ENCODE data around the gene CNOT9. TPM values are rescaled to one million over a fixed set of nuclear protein-coding genes. Genes with fewer than 3 reads are reported as not detected.

Gene CNOT9
- total and polyA plus RNA-seq, 10 of the 15 experiments (the other 5 are each of a cell fraction or from before 2014, with no cell fraction given) = 51.0 to 172 (median 98.2) TPM

DNA sequence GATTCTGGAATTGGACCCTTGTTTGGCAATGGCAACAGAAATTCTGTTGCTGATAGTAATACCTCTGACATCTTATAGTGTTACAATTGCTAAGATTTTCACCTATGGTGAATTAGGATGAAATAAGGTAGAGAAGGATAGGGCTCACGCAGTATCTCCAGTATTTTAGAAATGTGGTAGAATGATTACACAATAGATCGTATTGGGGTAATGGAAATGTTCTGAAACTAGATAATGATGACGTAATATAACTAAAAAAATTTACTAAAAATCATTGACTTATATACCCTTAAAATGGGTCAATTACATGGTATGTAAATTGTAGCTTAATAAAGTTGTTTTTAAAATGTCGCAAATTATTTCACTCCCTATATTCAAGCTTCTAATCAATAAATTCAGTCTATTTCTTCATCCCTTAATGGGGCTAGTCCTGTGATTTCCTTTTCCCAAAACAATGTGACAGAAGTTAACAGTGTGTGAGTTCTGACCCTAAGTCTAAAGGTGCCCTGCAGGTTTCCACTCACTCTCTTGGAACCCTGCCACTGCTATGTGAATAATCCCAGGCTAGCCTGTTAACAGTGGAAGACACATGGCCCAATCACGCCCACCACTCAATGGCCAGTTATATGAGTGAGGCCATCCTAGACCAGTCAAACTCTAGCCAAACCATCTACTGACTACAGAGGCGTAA, 31.7 kb upstream of the CNOT9 start (continued):
- TF ChIP-seq CREB1 (IDR thresholded peaks at IDR 0.05; ENCODE audit: low read depth) = no peak
- no peak for TF ChIP-seq BCL11A (IDR thresholded peaks at IDR 0.05; ENCODE audit: low read depth, low read length)
- TF ChIP-seq SIX5 (IDR thresholded peaks at IDR 0.05; ENCODE audit: low read depth, low read length, severe bottlenecking) = no peak
- TF ChIP-seq EGR1 (IDR thresholded peaks at IDR 0.05; ENCODE audit: borderline replicate concordance in 1 of 2, low read depth in 2 of 2, low read length in 2 of 2) = no peak
- TF ChIP-seq, protein P1, sequence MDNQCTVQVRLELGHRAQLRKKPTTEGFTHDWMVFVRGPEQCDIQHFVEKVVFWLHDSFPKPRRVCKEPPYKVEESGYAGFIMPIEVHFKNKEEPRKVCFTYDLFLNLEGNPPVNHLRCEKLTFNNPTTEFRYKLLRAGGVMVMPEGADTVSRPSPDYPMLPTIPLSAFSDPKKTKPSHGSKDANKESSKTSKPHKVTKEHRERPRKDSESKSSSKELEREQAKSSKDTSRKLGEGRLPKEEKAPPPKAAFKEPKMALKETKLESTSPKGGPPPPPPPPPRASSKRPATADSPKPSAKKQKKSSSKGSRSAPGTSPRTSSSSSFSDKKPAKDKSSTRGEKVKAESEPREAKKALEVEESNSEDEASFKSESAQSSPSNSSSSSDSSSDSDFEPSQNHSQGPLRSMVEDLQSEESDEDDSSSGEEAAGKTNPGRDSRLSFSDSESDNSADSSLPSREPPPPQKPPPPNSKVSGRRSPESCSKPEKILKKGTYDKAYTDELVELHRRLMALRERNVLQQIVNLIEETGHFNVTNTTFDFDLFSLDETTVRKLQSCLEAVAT (IDR thresholded peaks at IDR 0.05) = no peak

DNA sequence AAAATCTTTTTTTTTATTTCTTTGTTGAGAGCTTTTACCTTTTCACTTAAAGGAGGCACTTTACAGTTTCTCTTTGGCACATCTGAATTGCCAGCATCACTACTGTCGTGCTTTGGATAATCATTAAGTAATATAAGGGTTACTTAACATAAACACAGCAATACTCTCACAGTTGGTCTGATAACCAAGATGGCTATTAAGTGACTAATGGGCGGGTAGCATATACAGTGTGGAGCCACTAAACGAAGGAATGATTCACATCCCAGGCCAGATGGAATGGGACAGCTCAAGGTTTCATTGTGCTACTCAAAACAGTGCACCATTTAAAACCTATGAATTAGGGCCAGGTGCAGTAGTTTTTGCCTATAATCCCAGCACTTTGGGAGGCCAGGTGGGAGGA, 28.6 kb upstream of the CNOT9 start:
- ATAC-seq (no peak), FAIRE-seq (no peak), DNase-seq (ENCODE audit: low read depth, low spot score) (no peak)
- Histone ChIP-seq H3K4me3 (no peak overlapping the region), H3K79me2 (ENCODE audit: control insufficient read depth, insufficient read depth, low read length) (no peaks in the 10 kb centered on the region), H3K27me3 (replicated peaks in 1 of 2; ENCODE audit: control insufficient read depth in 2 of 2, insufficient read depth in 2 of 2, low read length in 1 of 2) (no peaks in the 10 kb centered on the region), H3K4me1 (ENCODE audit: control insufficient read depth, insufficient read depth, low read length) (no peaks in the 10 kb centered on the region), H2AFZ (ENCODE audit: control insufficient read depth, low read depth, low read length) (no peak overlapping the region), H3K9ac (ENCODE audit: control insufficient read depth, insufficient read depth, low read length) (no peak overlapping the region), H3K9me3 (replicated peaks; ENCODE audit: control insufficient read depth, insufficient read depth, low read length) (no peaks in the 10 kb centered on the region), H3K4me2 (ENCODE audit: control insufficient read depth, insufficient read depth) (no peak overlapping the region), H3K36me3 (ENCODE audit: control insufficient read depth in 2 of 2, insufficient read depth in 2 of 2, low read length in 1 of 2) (peaks cover 5 to 38% of the 10 kb centered on the region in 2 experiments), H3K27ac (ENCODE audit: control insufficient read depth, insufficient read depth) (no peak overlapping the region), H4K20me1 (ENCODE audit: control insufficient read depth, insufficient read depth) (no peaks in the 10 kb centered on the region)
- ChIA-PET CTCF (no interaction called here), POLR2A (no interaction called here), RAD21 (ENCODE audit: unreplicated experiment) (no interaction called here), SMC1A (ENCODE audit: uncharacterized antibody, unreplicated experiment) (interaction anchor here (1.0 to 1.1 kb wide), 2 partner anchors 24 to 68 kb away, joined by 3 to 4 read pairs; no protein-coding TSS in a partner anchor)
- in situ Hi-C loops (cut with MboI) (no loop called here), intact Hi-C loops (cut with micrococcal nuclease; ENCODE audit: unreplicated experiment) (no loop called here)
- WGBS (ENCODE audit: insufficient coverage, insufficient replicate concordance, low lambda C conversion rate, missing lambda C conversion rate) = 95% methylated on average over 3 of the region's 3 CpGs
- no TSS peak for BruUV-seq (replicated peaks)
- no peak for TF ChIP-seq NR2C1 (IDR thresholded peaks at IDR 0.05)
- no peak for TF ChIP-seq POLR2A (IDR thresholded peaks at IDR 0.05; ENCODE audit: low read depth, low read length)
- no peak for TF ChIP-seq MXI1 (IDR thresholded peaks at IDR 0.05; ENCODE audit: low read depth, low read length)
- no peak for TF ChIP-seq CHD1 (IDR thresholded peaks at IDR 0.05; ENCODE audit: low read depth, low read length)
- TF ChIP-seq RFX5 (IDR thresholded peaks at IDR 0.05; ENCODE audit: low read depth, low read length) = no peak
- no peak for TF ChIP-seq STAT3 (IDR thresholded peaks at IDR 0.05; ENCODE audit: low read depth, low read length)
- no peak for TF ChIP-seq YBX1 (IDR thresholded peaks at IDR 0.05)
- TF ChIP-seq, protein P2, sequence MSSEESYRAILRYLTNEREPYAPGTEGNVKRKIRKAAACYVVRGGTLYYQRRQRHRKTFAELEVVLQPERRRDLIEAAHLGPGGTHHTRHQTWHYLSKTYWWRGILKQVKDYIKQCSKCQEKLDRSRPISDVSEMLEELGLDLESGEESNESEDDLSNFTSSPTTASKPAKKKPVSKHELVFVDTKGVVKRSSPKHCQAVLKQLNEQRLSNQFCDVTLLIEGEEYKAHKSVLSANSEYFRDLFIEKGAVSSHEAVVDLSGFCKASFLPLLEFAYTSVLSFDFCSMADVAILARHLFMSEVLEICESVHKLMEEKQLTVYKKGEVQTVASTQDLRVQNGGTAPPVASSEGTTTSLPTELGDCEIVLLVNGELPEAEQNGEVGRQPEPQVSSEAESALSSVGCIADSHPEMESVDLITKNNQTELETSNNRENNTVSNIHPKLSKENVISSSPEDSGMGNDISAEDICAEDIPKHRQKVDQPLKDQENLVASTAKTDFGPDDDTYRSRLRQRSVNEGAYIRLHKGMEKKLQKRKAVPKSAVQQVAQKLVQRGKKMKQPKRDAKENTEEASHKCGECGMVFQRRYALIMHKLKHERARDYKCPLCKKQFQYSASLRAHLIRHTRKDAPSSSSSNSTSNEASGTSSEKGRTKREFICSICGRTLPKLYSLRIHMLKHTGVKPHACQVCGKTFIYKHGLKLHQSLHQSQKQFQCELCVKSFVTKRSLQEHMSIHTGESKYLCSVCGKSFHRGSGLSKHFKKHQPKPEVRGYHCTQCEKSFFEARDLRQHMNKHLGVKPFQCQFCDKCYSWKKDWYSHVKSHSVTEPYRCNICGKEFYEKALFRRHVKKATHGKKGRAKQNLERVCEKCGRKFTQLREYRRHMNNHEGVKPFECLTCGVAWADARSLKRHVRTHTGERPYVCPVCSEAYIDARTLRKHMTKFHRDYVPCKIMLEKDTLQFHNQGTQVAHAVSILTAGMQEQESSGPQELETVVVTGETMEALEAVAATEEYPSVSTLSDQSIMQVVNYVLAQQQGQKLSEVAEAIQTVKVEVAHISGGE (CRISPR knock-in tag; IDR thresholded peaks at IDR 0.05) = no peak
- no peak for TF ChIP-seq ASH2L (IDR thresholded peaks at IDR 0.05; ENCODE audit: borderline replicate concordance, low read depth)
- TF ChIP-seq, protein P3, sequence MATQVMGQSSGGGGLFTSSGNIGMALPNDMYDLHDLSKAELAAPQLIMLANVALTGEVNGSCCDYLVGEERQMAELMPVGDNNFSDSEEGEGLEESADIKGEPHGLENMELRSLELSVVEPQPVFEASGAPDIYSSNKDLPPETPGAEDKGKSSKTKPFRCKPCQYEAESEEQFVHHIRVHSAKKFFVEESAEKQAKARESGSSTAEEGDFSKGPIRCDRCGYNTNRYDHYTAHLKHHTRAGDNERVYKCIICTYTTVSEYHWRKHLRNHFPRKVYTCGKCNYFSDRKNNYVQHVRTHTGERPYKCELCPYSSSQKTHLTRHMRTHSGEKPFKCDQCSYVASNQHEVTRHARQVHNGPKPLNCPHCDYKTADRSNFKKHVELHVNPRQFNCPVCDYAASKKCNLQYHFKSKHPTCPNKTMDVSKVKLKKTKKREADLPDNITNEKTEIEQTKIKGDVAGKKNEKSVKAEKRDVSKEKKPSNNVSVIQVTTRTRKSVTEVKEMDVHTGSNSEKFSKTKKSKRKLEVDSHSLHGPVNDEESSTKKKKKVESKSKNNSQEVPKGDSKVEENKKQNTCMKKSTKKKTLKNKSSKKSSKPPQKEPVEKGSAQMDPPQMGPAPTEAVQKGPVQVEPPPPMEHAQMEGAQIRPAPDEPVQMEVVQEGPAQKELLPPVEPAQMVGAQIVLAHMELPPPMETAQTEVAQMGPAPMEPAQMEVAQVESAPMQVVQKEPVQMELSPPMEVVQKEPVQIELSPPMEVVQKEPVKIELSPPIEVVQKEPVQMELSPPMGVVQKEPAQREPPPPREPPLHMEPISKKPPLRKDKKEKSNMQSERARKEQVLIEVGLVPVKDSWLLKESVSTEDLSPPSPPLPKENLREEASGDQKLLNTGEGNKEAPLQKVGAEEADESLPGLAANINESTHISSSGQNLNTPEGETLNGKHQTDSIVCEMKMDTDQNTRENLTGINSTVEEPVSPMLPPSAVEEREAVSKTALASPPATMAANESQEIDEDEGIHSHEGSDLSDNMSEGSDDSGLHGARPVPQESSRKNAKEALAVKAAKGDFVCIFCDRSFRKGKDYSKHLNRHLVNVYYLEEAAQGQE (IDR thresholded peaks at IDR 0.05; ENCODE audit: low read depth, low read length) = no peak
- no peak for TF ChIP-seq HCFC1 (IDR thresholded peaks at IDR 0.05; ENCODE audit: low read length)

Data from GM12878 (cell line).